Measurements from ENCODE around the gene PPP3R1. TPM values are rescaled to one million over a fixed set of nuclear protein-coding genes. Genes with fewer than 3 reads are reported as not detected.

PPP3R1 gene
- polyA plus RNA-seq, 2 of the 4 experiments (the other 2 are of a cell fraction), result 27.3 to 55.1 TPM

DNA sequence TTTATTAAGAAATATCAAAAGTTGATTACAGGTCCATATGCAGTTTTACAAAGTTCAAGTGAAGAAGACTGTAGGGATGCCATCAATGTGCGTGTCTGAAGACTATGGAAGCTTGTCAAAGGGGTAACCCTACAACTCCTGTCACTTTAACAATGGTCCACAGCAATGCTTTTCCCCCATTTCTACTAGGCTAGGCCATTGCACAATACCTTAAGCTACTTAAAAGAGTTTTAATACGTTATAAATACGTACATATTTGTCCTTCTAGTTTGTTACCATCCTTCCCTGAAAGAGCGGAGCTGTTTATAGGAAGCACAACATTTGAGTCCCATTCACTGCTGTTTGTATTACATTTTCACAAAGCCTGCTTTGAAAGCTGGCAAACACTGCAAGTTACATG, 40.7 kb upstream of the PPP3R1 start:
- no peak for FAIRE-seq
- no peak for DNase-seq (ENCODE audit: low read depth in 1 of 2, low spot score in 1 of 2)

GRCh38 chr2:68292108-68292710, 39.9 kb upstream of the PPP3R1 start:
- DNase-seq (ENCODE audit: low read depth in 1 of 2, low spot score in 1 of 2) (peak; percentile 34 to 63), FAIRE-seq (peak; percentile 74), ATAC-seq (peak; percentile 90)
- Histone ChIP-seq H3K27ac (no peak overlapping the region), H3K4me2 (no peak overlapping the region), H3K4me1 (no peaks in the 10 kb centered on the region), H3K9me3 (no peaks in the 10 kb centered on the region), H3K4me3 (no peak overlapping the region)
- ChIA-PET POLR2A (interaction anchor here (1.4 kb wide), 1 partner anchor 40 kb away, joined by 4 read pairs; the partner anchor contains the start of gene PPP3R1), CTCF (interaction anchor here (0.5 to 9.3 kb wide), 21 partner anchors 7 to 1303 kb away, joined by 3 to 82 read pairs (median 4); no protein-coding TSS in a partner anchor)
- 0 out of 4 replicates have a peak, but pooled peaks of 1 of the 2 experiments have one; percentile 2 for TF ChIP-seq CEBPB (IDR thresholded peaks at IDR 0.05)
- no peak for TF ChIP-seq GATA3 (IDR thresholded peaks at IDR 0.05; ENCODE audit: borderline replicate concordance)
- no peak for TF ChIP-seq FOXS1 (CRISPR knock-in tag; IDR thresholded peaks at IDR 0.05)
- TF ChIP-seq CTCF (IDR thresholded peaks at IDR 0.05), result peak; percentile 60
- TF ChIP-seq SMC3 (IDR thresholded peaks at IDR 0.05), result peak; percentile 54; the same call in 2 of the 3 replicates
- TF ChIP-seq RAD21 (conservative IDR thresholded peaks at IDR 0.05 in 1 of 2, IDR thresholded peaks at IDR 0.05 in 1 of 2), result peak; percentile 71 to 80
- TF ChIP-seq RARB (CRISPR knock-in tag; IDR thresholded peaks at IDR 0.05), result no peak
- 7% methylated on average over 3 of the region's 3 CpGs for WGBS (ENCODE audit: missing lambda C conversion rate)

More for the DNA sequence above, 40.7 kb upstream of the PPP3R1 start:
- no peaks in the 10 kb centered on the region for H3K9me3 ChIP-seq
- ATAC-seq, result no peak
- no peak for TF ChIP-seq HOXA7 (CRISPR knock-in tag; IDR thresholded peaks at IDR 0.05)
- no peak for TF ChIP-seq ESRRA (IDR thresholded peaks at IDR 0.05; ENCODE audit: borderline replicate concordance, low read length)
- no peak for TF ChIP-seq HDAC2 (IDR thresholded peaks at IDR 0.05)
- TF ChIP-seq TP53 (CRISPR knock-in tag; IDR thresholded peaks at IDR 0.05), result no peak
- no peak for TF ChIP-seq PHF8 (IDR thresholded peaks at IDR 0.05; ENCODE audit: borderline replicate concordance, low read depth)
- H3K4me2 ChIP-seq, result no peak overlapping the region
- no peak overlapping the region for H3K27ac ChIP-seq
- CTCF ChIA-PET, result interaction anchor here (0.5 to 9.3 kb wide), 11 partner anchors 8 to 174 kb away, joined by 3 to 82 read pairs (median 7); no protein-coding TSS in a partner anchor
- POLR2A ChIA-PET, result interaction anchor here (1.4 kb wide), 1 partner anchor 41 kb away, joined by 4 read pairs; the partner anchor contains the start of gene PPP3R1
- WGBS (ENCODE audit: missing lambda C conversion rate), result 70% methylated on average over 4 of the region's 4 CpGs
- no peak overlapping the region for H3K4me3 ChIP-seq
- no peaks in the 10 kb centered on the region for H3K4me1 ChIP-seq

DNA sequence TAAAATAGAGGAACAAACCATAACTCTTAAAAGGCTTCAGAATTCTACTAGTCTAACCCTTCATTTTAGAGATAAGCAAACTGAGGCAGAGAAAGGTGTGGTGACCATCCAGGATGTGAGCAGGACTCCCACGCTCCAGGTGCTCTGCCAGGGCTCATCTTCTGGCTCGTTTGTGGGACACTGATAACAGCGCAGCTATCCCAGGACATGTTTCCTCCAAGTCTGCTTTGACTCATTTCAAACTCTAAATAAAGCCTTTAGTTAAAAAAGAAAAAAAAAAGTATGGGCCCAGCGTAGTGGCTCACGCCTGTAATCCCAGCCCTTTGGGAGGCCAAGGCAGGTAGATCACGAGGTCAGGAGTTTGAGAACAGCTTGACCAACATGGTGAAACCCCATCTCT, 39.0 kb upstream of the PPP3R1 start:
- WGBS (ENCODE audit: missing lambda C conversion rate), result 47% methylated on average over 6 of the region's 6 CpGs
- H3K4me2 ChIP-seq, result no peak overlapping the region
- no peak overlapping the region for H3K4me3 ChIP-seq
- H3K27ac ChIP-seq, result no peak overlapping the region
- DNase-seq (ENCODE audit: low read depth in 1 of 2, low spot score in 1 of 2) (no peak), ATAC-seq (no peak), FAIRE-seq (no peak)
- ChIA-PET CTCF (interaction anchor here (0.6 to 9.3 kb wide), 13 partner anchors 9 to 1715 kb away, joined by 3 to 82 read pairs (median 5); no protein-coding TSS in a partner anchor), POLR2A (no interaction called here)
- H3K4me1 ChIP-seq, result no peaks in the 10 kb centered on the region
- TF ChIP-seq USF2 (IDR thresholded peaks at IDR 0.05) (no peak), RCOR1 (IDR thresholded peaks at IDR 0.05; ENCODE audit: low read depth, low read length) (no peak), TFCP2L1 (CRISPR knock-in tag; IDR thresholded peaks at IDR 0.05) (no peak), HOXA7 (CRISPR knock-in tag; IDR thresholded peaks at IDR 0.05) (no peak), MAZ (IDR thresholded peaks at IDR 0.05; ENCODE audit: borderline replicate concordance, low read depth, low read length) (no peak), ZSCAN20 (CRISPR knock-in tag; IDR thresholded peaks at IDR 0.05) (no peak), ZFP36 (IDR thresholded peaks at IDR 0.05; ENCODE audit: borderline replicate concordance, partially characterized antibody) (no peak), FOSB (CRISPR knock-in tag; IDR thresholded peaks at IDR 0.05) (no peak), CEBPB (IDR thresholded peaks at IDR 0.05) (no peak), SREBF2 (IDR thresholded peaks at IDR 0.05) (no peak), EHF (CRISPR knock-in tag; IDR thresholded peaks at IDR 0.05) (no peak), HOXB5 (CRISPR knock-in tag; IDR thresholded peaks at IDR 0.05) (no peak), ELK1 (IDR thresholded peaks at IDR 0.05; ENCODE audit: low read depth, low read length) (no peak), SMC3 (IDR thresholded peaks at IDR 0.05) (no peak), HEYL (CRISPR knock-in tag; IDR thresholded peaks at IDR 0.05) (no peak), EP300 (IDR thresholded peaks at IDR 0.05) (no peak), GATA3 (IDR thresholded peaks at IDR 0.05; ENCODE audit: borderline replicate concordance) (no peak)
- TF ChIP-seq, protein P1, sequence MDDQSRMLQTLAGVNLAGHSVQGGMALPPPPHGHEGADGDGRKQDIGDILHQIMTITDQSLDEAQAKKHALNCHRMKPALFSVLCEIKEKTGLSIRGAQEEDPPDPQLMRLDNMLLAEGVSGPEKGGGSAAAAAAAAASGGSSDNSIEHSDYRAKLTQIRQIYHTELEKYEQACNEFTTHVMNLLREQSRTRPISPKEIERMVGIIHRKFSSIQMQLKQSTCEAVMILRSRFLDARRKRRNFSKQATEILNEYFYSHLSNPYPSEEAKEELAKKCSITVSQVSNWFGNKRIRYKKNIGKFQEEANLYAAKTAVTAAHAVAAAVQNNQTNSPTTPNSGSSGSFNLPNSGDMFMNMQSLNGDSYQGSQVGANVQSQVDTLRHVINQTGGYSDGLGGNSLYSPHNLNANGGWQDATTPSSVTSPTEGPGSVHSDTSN (IDR thresholded peaks at IDR 0.05), result no peak
- H3K9me3 ChIP-seq, result no peaks in the 10 kb centered on the region
